GM20431 (cell line): ENCODE measurements around the gene GPC3.

Experiments used
- in situ Hi-C: fragments of 300-500 bp; cut with MseI, MboI; formaldehyde crosslinking; loops from one replicate; pipeline ENCODE4 v1.15.0; 2020; ENCODE audit warnings: low sequenced_read_pairs; ENCODE audit not compliant: unreplicated experiment

Gene GPC3

DNA sequence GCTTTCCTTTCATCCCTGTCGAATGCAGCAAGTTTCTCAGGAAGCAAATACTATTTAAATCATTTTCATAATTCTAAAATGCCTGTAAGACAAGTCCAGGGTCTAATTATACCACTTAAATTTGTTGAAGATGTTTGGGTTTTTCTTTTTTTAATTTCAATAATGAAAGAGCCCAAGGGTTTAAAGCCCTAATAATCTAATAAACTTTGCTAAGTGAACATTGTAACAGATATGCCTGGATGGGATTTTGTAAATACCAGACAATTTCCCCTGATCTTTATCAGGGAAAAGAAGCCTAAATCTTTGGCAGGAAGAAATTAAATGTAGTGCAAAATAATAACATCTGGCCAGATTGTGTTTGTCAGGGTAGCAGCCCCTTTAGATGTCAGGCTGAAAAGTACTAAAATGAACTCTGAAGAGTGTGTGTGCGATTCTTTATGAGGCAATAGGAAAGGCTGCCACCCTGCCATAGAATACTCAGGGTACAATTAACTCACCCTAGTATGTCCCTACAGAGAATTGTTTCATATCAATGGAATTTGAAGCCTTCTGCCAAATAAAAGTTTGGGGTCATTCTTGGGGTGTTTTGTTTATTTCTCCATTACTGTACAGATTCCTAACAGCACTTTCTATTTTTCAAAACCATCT lies 45.6 kb downstream of the GPC3 start:
- in situ Hi-C loops = no loop called here

GRCh38 chrX:133938530-133938929 lies 46.9 kb downstream of the GPC3 start:
- in situ Hi-C loops = no loop called here

GRCh38 chrX:133937022-133937421 lies 48.4 kb downstream of the GPC3 start:
- in situ Hi-C loops = no loop called here

- in situ Hi-C loops = no loop called here
Measured at GRCh38 chrX:133935076-133935475, 50.3 kb downstream of the GPC3 start.

- in situ Hi-C loops = no loop called here
Measured at GRCh38 chrX:133933316-133933715, 52.1 kb downstream of the GPC3 start.

- in situ Hi-C loops = no loop called here
Measured at GRCh38 chrX:133929836-133930464, 55.4 kb downstream of the GPC3 start.

DNA sequence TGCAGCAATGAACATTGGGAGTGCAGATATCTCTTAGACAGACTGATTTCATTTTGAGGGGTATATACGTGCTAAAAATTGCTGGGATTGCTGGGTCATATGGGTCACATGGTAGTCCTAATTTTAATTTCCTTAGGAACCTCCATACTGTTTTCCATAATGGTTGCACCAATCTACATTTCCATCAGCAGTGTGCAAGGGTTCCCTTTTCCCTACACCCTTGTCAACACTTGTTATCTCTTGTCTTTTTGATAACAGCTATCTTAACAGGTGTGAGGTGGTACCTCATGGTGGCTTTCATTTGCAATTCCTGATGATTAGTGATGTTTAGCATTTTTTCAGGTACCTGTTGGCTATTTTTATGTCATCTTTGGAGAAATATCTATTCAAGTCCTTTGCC lies 57.0 kb downstream of the GPC3 start:
- in situ Hi-C loops = no loop called here

DNA sequence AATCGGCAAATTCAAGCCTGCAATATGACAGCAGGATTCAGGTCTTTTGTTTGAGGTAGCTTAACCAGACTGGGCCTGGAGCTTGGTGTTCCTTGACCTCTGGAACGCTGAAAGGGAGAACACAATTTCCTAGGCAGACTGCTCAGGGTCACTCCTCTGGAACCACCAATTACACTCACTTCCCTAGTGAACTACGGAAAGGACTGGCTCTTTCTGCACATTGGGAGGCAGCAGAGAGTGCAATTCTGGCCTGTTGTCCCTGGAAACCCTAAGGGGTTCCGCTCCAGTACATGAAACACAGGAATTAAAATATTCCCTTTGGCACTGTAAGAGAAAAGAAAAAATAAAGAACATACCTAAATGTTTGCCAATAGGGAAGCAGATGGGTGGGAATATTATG lies 58.6 kb downstream of the GPC3 start:
- in situ Hi-C loops = no loop called here

DNA sequence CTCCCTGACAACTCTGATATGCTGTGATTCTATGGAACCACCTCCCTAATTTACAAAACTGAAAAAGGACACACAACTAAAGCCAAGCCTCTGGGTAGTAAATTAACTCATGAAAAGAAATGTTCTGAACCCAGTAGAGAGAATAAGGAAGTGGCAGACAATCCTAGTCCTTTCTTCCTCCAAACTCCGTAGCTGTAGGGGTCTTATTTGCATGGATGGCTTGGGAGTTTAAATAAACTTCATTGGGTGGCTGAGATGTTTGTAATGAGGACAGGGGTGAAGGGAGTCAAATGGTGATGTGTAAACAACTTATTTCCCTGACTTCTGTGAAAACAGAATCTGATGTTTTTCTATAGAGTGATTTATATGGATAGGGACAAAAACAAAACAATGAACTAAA lies 59.3 kb downstream of the GPC3 start:
- in situ Hi-C loops = no loop called here

GRCh38 chrX:133924548-133924947 lies 60.8 kb downstream of the GPC3 start:
- in situ Hi-C loops = no loop called here

- in situ Hi-C loops = no loop called here
Measured at GRCh38 chrX:133923548-133923947, 61.8 kb downstream of the GPC3 start.

DNA sequence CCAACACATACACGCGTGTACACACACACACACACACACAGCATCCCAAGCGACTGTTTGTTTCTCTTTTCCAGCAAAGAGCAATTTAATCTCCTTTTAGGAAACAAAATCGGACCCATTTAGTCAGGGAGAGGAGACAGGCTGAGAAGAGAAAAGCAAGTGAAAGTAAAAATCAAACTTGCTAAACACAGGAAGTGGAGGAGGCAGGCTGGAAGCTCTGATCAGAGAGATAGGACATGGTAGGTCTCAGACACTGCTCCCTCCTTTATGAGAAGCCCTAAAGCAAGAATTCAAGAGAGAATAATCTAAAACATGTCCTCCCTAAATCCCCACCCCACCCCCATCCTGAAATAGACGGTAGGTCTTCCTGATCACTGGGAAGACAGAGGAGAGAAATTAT lies 62.3 kb downstream of the GPC3 start:
- in situ Hi-C loops = no loop called here

DNA sequence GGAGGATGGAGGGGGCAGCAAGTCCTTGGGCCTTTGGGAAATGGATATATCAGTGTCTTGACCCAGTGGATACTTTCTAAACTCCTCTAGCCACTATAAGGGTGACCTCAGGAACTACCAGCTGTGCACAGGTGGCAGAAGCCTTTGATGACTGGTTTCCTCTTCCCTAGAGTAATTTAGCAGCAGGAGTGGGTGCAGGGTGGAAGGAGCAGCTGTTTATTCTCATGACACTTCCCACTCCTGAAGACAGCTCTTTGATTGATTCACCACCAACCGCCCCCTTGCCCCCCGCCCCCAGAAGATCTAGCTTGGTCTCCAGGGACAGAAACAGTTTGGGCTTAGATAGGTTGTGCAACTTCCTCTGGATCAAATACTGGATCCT lies 63.0 kb downstream of the GPC3 start:
- in situ Hi-C loops = no loop called here

DNA sequence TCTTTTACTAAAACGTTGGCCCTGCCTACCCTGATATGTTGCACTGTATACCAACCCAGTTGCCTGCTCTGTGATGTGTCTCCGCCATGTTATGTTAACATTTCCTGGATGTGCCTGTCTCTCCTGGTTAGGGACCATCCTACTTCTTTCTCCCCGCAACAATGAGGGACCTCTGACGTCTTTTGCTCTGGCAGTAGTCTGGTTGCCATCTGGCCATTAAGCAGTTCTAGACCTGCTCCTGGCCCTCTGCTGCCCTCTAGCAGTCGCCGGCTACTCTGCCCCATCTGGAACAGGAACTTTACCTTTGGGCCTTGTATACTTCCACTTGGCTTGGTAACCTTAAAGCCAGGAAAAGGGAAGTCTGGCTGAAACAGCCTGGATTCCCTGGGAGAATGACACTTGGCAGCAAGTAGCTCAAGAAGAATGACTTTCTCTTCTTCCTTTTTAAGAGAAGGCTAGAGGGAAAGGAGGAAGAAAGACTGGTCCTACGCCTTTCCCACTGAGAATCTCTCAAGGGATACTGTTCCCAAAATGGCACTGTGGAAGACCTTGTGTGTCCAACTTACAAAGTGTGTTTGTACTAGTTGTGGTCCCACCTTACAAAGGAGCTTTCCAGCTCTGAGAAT lies 63.5 kb downstream of the GPC3 start:
- in situ Hi-C loops = no loop called here

DNA sequence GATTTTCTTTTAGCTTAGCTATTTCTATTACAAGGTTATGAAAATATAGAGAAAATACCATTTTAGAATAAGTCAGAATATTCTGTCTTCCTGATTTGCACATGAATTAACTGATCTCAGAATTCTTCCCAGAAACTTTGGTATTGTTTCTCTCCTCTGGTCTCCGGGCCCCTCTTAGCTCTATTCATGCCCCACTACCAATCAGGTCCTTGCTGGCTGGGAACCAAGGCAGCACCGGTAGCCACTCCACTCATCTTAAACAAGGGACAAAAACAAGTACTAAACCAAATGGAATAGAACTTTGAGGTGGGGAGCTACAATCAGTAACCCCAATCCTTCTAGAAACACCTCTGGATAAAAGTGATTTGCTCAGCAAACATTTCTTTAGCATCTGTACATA lies 64.3 kb downstream of the GPC3 start:
- in situ Hi-C loops = no loop called here

DNA sequence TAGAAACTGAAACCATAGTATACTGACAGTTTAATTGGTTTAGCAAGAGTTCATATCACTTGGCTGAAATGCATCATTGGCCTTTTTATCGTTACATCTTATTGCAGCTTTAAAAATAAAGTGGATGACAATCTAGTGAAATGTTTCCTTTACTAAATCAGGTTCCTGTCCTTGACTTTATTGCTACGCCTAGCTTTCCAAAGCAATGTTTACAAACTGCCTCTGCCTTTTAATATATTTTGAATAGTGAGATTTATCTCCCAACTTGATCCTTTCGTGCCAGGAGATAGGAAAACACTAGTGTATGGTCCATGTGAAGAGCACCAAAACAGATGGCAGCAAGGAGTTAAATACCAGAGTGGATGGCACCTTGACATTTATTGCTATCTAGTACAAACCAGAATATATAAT lies 67.0 kb downstream of the GPC3 start:
- in situ Hi-C loops = no loop called here

- in situ Hi-C loops = no loop called here
Measured at GRCh38 chrX:133916984-133917722, 68.2 kb downstream of the GPC3 start.

GRCh38 chrX:133913658-133914388 lies 71.6 kb downstream of the GPC3 start:
- in situ Hi-C loops = no loop called here

GRCh38 chrX:133913009-133913408 lies 72.4 kb downstream of the GPC3 start:
- in situ Hi-C loops = no loop called here

DNA sequence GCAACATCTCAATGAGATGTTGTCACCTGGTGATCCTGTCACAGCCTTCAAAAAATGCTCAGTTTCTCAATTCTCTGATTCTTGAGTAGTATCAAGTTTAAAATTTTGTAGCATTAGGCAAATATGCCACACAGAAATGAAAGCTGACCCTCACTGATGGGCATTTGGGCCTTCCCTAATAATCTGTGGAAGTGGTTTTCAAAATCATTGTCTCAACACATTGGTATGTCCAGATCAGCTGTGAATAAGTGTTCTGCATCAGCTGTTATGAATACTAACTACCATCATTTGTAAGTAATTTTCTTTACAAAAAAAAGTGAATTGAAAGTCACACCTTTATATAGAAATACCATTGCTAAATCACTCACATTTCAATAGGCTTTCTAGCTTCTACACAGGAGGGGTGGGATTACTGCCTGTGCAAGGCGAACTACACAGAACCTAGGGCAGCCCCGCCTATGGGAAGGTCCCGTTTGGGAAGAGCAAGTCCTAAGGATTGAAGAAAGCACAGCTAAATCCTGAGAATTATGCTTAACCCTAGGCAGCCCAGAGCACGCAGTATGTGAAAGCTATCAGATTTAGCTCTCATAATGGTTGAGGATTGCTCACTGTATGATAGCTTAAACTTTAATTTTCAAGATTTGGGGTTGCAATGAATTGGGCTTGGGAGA lies 73.4 kb downstream of the GPC3 start:
- in situ Hi-C loops = no loop called here
